Type B pancreatic cell (in vitro differentiated cells): Measurements from ENCODE around the gene HSPA4. TPM values are rescaled to one million over a fixed set of nuclear protein-coding genes. Genes with fewer than 3 reads are reported as not detected.
"Not testable (repeated sequence)": the region's sequence is repeated elsewhere in the genome, so short reads cannot be mapped to it uniquely, and the experiment has no call there.

Source experiments
- DNase-seq: peaks from one replicate; pipeline ENCODE4 v3.0.0; 2021; ENCODE audit warnings: mixed read lengths; ENCODE audit not compliant: unreplicated experiment; ENCODE audit errors: extremely low spot score
- H3K27ac Mint-ChIP-seq: 2 replicates; pipeline ENCODE4 v1.8.0; 2021; ENCODE audit warnings: mild to moderate bottlenecking, mixed read lengths
- H3K27me3 Mint-ChIP-seq: 2 replicates; pipeline ENCODE4 v1.8.0; 2021; ENCODE audit warnings: mixed read lengths
- H3K36me3 Mint-ChIP-seq: 2 replicates; pipeline ENCODE4 v1.8.0; 2021; ENCODE audit warnings: mixed read lengths
- H3K4me1 Mint-ChIP-seq: one replicate; pipeline ENCODE4 v1.8.0; 2021; ENCODE audit warnings: mixed read lengths; ENCODE audit not compliant: unreplicated experiment
- H3K4me3 Mint-ChIP-seq: 2 replicates; pipeline ENCODE4 v1.8.0; 2021; ENCODE audit warnings: mild to moderate bottlenecking, mixed read lengths
- H3K9me3 Mint-ChIP-seq: 2 replicates; pipeline ENCODE4 v1.8.0; 2021; ENCODE audit warnings: mixed read lengths
- total RNA-seq: library from RNA; stranded (reverse); gene quantifications from 2 replicates; pipeline ENCODE4 v1.2.1, GENCODE V29; 2021; ENCODE audit warnings: low replicate concordance
- TF ChIP-seq, protein P1 (sequence below): fragments of 200-600 bp; sonication (generic); conservative IDR thresholded peaks from 2 replicates; pipeline ENCODE4 v1.5.0; 2021; ENCODE audit warnings: antibody characterized with exemption, mild to moderate bottlenecking

HSPA4 gene
- total RNA-seq, 1 donor from 2014 or later = 134 TPM

DNA sequence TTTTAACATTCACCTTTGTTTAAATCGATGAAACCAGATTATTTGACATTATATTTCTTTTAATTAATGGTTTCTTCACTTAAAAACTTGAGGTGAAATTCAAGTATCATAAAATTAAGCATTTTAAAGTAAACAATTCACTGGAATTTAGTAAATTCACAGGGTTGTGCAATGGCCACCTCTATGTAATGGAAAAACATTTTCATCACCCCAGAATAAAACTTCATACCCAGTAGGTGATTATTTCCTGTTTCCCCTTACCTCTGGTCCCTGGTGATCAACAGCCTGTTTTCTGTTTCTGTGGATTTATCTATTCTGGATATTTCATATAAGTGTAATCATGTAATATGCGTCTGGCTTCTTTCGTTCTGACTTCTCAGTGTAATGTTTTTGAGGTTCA, 27.2 kb downstream of the HSPA4 start:
- DNase-seq = no peak
- H3K27ac Mint-ChIP-seq = no peak overlapping the region

DNA sequence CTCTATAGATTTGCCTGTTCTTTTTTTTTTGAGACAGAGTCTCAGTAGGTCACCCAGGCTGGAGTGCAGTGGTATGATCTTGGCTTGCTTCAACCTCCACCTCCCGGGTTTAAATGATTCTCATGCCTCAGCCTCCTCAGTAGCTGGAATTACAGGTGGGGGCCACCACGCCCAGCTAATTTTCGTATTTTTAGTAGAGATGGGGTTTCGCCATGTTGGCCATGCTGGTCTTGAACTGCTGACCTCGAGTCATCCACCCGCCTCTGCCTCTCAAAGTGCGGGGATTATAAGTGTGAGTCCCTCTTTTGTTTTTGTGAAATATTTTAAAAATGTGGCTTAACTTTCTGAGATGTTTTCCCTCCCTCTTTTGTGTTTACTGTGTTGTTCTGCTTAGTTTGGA, 29.2 kb downstream of the HSPA4 start:
- TF ChIP-seq, protein P1, sequence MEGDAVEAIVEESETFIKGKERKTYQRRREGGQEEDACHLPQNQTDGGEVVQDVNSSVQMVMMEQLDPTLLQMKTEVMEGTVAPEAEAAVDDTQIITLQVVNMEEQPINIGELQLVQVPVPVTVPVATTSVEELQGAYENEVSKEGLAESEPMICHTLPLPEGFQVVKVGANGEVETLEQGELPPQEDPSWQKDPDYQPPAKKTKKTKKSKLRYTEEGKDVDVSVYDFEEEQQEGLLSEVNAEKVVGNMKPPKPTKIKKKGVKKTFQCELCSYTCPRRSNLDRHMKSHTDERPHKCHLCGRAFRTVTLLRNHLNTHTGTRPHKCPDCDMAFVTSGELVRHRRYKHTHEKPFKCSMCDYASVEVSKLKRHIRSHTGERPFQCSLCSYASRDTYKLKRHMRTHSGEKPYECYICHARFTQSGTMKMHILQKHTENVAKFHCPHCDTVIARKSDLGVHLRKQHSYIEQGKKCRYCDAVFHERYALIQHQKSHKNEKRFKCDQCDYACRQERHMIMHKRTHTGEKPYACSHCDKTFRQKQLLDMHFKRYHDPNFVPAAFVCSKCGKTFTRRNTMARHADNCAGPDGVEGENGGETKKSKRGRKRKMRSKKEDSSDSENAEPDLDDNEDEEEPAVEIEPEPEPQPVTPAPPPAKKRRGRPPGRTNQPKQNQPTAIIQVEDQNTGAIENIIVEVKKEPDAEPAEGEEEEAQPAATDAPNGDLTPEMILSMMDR = no peak
- no peaks in the 10 kb centered on the region for H3K9me3 Mint-ChIP-seq
- no peak for DNase-seq
- peaks cover 42% of the 10 kb centered on the region for H3K36me3 Mint-ChIP-seq
- no peak overlapping the region for H3K27ac Mint-ChIP-seq
- no peak overlapping the region for H3K4me3 Mint-ChIP-seq
- no peaks in the 10 kb centered on the region for H3K27me3 Mint-ChIP-seq
- peaks cover 14% of the 10 kb centered on the region for H3K4me1 Mint-ChIP-seq

More for the DNA sequence above, 27.2 kb downstream of the HSPA4 start:
- no peaks in the 10 kb centered on the region for H3K9me3 Mint-ChIP-seq
- peaks cover 48% of the 10 kb centered on the region for H3K36me3 Mint-ChIP-seq
- no peaks in the 10 kb centered on the region for H3K27me3 Mint-ChIP-seq
- peaks cover 14% of the 10 kb centered on the region for H3K4me1 Mint-ChIP-seq
- TF ChIP-seq, protein P1 = no peak
- H3K4me3 Mint-ChIP-seq = no peak overlapping the region

DNA sequence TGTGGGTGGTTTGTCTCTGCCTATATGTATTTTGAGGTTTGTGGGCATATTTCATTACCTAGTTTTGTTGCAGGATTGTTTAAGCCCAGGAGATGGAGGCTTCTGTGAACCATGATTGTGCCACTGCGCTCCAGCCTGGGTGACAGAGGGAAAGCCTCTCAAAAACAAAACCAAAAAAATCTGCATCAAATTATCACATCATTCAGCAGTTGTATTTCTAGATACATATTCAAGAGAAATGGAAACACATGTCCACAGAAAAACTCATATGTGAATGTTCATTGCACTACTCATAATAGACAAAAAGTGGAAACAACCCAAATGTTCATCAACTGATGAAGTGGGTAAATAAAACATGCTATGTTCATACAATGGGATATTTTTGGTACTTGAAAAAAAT, 29.9 kb downstream of the HSPA4 start:
- Mint-ChIP-seq H3K27ac (no peak overlapping the region), H3K4me3 (no peak overlapping the region), H3K36me3 (peaks cover 42% of the 10 kb centered on the region), H3K9me3 (no peaks in the 10 kb centered on the region), H3K27me3 (no peaks in the 10 kb centered on the region), H3K4me1 (peaks cover 14% of the 10 kb centered on the region)
- no peak for DNase-seq
- TF ChIP-seq, protein P1 = no peak

DNA sequence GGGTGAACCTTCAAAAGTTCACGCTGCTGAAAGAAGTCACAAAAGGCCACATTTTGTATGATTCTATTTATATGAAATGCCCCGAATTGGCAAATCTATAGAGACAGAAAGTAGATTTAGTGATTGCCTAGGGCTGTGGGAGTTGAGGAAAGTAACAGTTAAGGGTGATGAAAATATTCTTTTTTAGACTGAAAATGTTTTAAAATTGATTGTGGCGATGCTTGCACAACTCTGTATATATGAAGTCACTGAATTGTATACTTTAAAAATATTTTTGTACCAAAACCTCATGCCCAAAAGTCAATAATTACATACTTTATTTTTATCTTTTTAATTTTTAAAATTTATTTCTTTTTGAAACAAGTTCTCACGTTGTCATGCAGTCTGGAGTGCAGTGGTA, 30.3 kb downstream of the HSPA4 start:
- DNase-seq = no peak
- TF ChIP-seq, protein P1 = no peak
- Mint-ChIP-seq H3K27ac (no peak overlapping the region), H3K36me3 (peaks cover 43% of the 10 kb centered on the region), H3K4me1 (peaks cover 14% of the 10 kb centered on the region), H3K27me3 (no peaks in the 10 kb centered on the region), H3K9me3 (no peaks in the 10 kb centered on the region), H3K4me3 (no peak overlapping the region)

DNA sequence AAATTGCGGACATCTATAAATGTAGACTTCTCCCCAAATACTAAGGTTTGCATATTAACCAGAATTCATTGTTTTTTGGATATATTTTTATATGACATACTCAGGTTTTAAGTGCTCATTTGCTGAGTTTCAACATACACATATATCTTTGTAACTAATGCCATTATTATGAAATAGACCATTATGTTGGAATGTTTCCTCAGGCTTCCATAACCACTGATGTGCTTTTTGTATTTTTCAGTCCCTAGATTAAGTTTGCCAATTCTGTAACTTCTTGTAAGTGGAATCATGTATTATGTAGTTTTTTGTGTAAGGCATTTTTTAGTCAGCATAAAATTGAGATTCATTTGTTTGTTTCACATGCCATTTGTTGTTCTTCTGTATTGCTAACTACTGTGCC, 32.1 kb downstream of the HSPA4 start:
- no peak for DNase-seq
- Mint-ChIP-seq H3K27ac (no peak overlapping the region), H3K9me3 (no peaks in the 10 kb centered on the region), H3K27me3 (no peaks in the 10 kb centered on the region), H3K4me1 (peaks cover 14% of the 10 kb centered on the region), H3K36me3 (peaks cover 45% of the 10 kb centered on the region), H3K4me3 (no peak overlapping the region)
- TF ChIP-seq, protein P1 = no peak

DNA sequence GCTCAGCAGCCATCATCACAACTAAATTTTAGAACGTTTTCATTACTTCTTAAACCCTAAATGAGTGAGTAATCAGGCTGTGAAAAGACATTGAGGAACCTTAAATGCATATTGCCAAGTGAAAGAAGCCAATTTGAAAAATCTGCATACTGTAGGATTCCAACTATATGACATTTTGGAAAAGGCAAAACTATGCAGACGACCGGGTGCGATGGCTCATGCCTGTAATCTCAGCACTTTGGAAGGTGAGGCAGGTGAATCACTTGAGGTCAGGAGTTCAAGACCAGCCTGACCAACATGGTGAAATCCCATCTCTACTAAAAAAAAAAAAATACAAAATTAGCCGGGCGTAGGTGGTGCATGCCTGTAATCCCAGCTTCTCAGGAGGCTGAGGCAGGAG, 33.4 kb downstream of the HSPA4 start:
- H3K4me3 Mint-ChIP-seq, H3K9me3 Mint-ChIP-seq, H3K27ac Mint-ChIP-seq, H3K27me3 Mint-ChIP-seq, DNase-seq: not testable (repeated sequence)
- peaks cover 14% of the 10 kb centered on the region for H3K4me1 Mint-ChIP-seq
- H3K36me3 Mint-ChIP-seq = peaks cover 40% of the 10 kb centered on the region
